Neural crest cell (in vitro differentiated cells): Measurements from ENCODE around the gene MPDZ. TPM values are rescaled to one million over a fixed set of nuclear protein-coding genes. Genes with fewer than 3 reads are reported as not detected.

Experiments
- DNase-seq: peaks from one replicate; pipeline ENCODE4 v3.0.0; 2021; ENCODE audit warnings: low read depth, mixed read lengths, low spot score
- H3K27ac Mint-ChIP-seq: one replicate; pipeline ENCODE4 v1.8.0; 2021; ENCODE audit warnings: mild to moderate bottlenecking, mixed read lengths; ENCODE audit not compliant: unreplicated experiment
- H3K27me3 Mint-ChIP-seq: 2 replicates; pipeline ENCODE4 v1.8.0; 2021; ENCODE audit warnings: low read depth, mild to moderate bottlenecking, mixed read lengths
- H3K36me3 Mint-ChIP-seq: 2 replicates; pipeline ENCODE4 v1.8.0; 2021; ENCODE audit warnings: low read depth, mild to moderate bottlenecking, mixed read lengths
- H3K4me1 Mint-ChIP-seq: 2 replicates; pipeline ENCODE4 v1.8.0; 2021; ENCODE audit warnings: mixed read lengths
- H3K4me3 Mint-ChIP-seq: one replicate; pipeline ENCODE4 v1.8.0; 2021; ENCODE audit warnings: mild to moderate bottlenecking, mixed read lengths
- H3K9me3 Mint-ChIP-seq: 2 replicates; pipeline ENCODE4 v1.8.0; 2021; ENCODE audit warnings: mixed read lengths
- total RNA-seq: library from RNA; stranded (reverse); gene quantifications from 2 replicates; pipeline ENCODE4 v1.2.1, GENCODE V29; 2021
- TF ChIP-seq, protein P1 (sequence below): fragments of 200-600 bp; sonication (generic); conservative IDR thresholded peaks from 2 replicates; pipeline ENCODE4 v1.5.0; 2021; ENCODE audit warnings: antibody characterized with exemption, mild to moderate bottlenecking

Gene MPDZ
- total RNA-seq, 1 donor from 2014 or later: 69.4 TPM

GRCh38 chr9:13109781-13110180 is 169.7 kb downstream of the MPDZ start:
- Mint-ChIP-seq H3K9me3 (no peaks in the 10 kb centered on the region), H3K4me3 (no peak overlapping the region), H3K27ac (no peak overlapping the region), H3K4me1 (no peaks in the 10 kb centered on the region), H3K36me3 (peaks cover 22% of the 10 kb centered on the region), H3K27me3 (no peaks in the 10 kb centered on the region)
- TF ChIP-seq, protein P1, sequence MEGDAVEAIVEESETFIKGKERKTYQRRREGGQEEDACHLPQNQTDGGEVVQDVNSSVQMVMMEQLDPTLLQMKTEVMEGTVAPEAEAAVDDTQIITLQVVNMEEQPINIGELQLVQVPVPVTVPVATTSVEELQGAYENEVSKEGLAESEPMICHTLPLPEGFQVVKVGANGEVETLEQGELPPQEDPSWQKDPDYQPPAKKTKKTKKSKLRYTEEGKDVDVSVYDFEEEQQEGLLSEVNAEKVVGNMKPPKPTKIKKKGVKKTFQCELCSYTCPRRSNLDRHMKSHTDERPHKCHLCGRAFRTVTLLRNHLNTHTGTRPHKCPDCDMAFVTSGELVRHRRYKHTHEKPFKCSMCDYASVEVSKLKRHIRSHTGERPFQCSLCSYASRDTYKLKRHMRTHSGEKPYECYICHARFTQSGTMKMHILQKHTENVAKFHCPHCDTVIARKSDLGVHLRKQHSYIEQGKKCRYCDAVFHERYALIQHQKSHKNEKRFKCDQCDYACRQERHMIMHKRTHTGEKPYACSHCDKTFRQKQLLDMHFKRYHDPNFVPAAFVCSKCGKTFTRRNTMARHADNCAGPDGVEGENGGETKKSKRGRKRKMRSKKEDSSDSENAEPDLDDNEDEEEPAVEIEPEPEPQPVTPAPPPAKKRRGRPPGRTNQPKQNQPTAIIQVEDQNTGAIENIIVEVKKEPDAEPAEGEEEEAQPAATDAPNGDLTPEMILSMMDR: no peak
- no peak for DNase-seq

- no peak overlapping the region for H3K27ac Mint-ChIP-seq
- no peak overlapping the region for H3K4me3 Mint-ChIP-seq
- peaks cover 6% of the 10 kb centered on the region for H3K4me1 Mint-ChIP-seq
- no peaks in the 10 kb centered on the region for H3K9me3 Mint-ChIP-seq
- DNase-seq: no peak
- no peaks in the 10 kb centered on the region for H3K27me3 Mint-ChIP-seq
- peaks cover 28% of the 10 kb centered on the region for H3K36me3 Mint-ChIP-seq
- TF ChIP-seq, protein P1: no peak
Measured at GRCh38 chr9:13107008-13107407, 172.5 kb downstream of the MPDZ start.

DNA sequence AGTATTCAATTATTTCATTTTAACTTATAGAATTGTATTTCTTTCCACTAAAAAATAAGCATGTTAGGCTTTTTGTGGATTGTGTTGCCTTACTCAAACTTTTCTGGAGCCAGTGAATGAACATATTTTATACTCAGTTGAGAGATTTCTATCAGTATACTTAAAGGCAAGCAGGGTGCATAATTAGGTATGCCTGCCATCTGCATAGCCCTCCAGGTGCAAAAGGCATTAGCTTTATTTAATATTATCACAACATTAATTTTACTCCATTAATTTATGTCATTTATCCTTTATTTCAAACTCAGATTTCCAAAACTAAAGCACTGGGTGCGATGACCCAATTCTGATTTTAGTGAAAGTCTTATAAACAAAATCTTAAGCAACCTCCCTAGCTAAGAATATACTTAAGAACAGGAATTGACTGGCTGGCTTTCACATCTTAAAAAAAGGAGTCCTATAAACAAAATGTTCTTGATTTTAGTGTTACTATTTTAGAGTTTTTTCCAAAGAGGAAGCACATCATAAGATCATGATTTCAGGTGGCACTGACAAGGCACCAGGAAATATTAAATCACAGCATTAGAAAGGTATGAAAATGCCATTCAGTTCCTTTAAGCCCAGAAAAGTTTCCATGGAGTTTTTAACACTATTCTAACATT is 178.4 kb downstream of the MPDZ start:
- H3K4me1 Mint-ChIP-seq: peaks cover 6% of the 10 kb centered on the region
- H3K36me3 Mint-ChIP-seq: peaks cover 14% of the 10 kb centered on the region
- DNase-seq: no peak
- no peak overlapping the region for H3K4me3 Mint-ChIP-seq
- TF ChIP-seq, protein P1: no peak
- H3K9me3 Mint-ChIP-seq: no peaks in the 10 kb centered on the region
- no peak overlapping the region for H3K27ac Mint-ChIP-seq
- no peaks in the 10 kb centered on the region for H3K27me3 Mint-ChIP-seq

DNA sequence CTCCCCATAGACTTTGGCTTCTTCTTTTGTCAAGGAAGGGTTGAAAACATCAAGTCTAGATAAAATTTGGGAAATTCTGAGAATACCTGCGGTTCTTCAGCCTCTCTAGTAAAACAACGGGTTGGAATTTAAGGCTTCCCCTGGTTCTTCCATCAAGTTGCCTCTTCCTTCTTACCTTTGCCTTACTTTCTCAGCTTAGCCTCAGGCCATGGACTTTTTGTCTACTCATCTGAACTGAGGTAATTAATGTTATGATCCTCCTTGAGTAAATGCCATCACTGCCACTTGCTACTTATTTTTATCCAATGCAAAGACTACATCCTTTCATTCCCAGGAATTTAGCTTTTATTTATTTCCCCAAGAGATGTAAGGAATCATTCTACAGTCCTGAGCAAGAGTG is 184.4 kb downstream of the MPDZ start:
- no peaks in the 10 kb centered on the region for H3K4me1 Mint-ChIP-seq
- H3K27me3 Mint-ChIP-seq: no peaks in the 10 kb centered on the region
- H3K4me3 Mint-ChIP-seq: no peak overlapping the region
- H3K9me3 Mint-ChIP-seq: no peaks in the 10 kb centered on the region
- TF ChIP-seq, protein P1: no peak
- no peaks in the 10 kb centered on the region for H3K36me3 Mint-ChIP-seq
- H3K27ac Mint-ChIP-seq: no peak overlapping the region
- DNase-seq: no peak

DNA sequence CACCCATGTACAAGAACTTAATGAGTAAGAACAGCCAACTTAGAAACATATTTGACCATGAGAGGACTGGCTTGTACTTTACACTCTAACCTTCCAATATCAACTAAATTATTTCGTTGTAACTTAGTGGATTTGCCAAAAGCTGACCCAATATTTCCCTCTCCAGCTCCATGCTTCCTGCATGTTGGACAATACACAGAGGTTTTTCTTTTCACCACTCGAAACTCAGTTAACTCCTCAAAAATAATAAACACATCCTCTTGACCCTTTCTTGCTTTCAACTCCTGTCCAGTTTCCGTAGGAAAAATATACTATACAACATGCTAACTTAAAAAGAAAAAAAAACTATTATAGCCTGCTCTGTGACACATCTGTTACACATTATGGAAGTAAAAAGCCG is 188.9 kb downstream of the MPDZ start:
- H3K27me3 Mint-ChIP-seq: no peaks in the 10 kb centered on the region
- H3K4me1 Mint-ChIP-seq: peaks cover 8% of the 10 kb centered on the region
- H3K36me3 Mint-ChIP-seq: no peaks in the 10 kb centered on the region
- H3K9me3 Mint-ChIP-seq: no peaks in the 10 kb centered on the region
- H3K4me3 Mint-ChIP-seq: no peak overlapping the region
- TF ChIP-seq, protein P1: no peak
- no peak for DNase-seq
- H3K27ac Mint-ChIP-seq: no peak overlapping the region
